H1 (cell line): ENCODE results near the gene EYA4. TPM values are rescaled to one million over a fixed set of nuclear protein-coding genes. Genes with fewer than 3 reads are reported as not detected.

Experiments
- CREB1 ChIP-seq: IDR thresholded peaks from 2 replicates; pipeline ENCODE4 v1.6.1; 2012; ENCODE audit warnings: inconsistent platforms
- HDAC2 ChIP-seq, 2 experiments: fragments of 300-600 bp in 1 of 2; sonication (generic) in 1 of 2; IDR thresholded peaks; 2 replicates each; pipeline ENCODE4 v1.6.1; 2011 to 2012; ENCODE audit warnings: low read depth in 2 of 2, low read length in 2 of 2, mild to moderate bottlenecking in 2 of 2, moderate library complexity in 2 of 2, borderline replicate concordance in 1 of 2, inconsistent platforms in 1 of 2
- MAFK ChIP-seq: IDR thresholded peaks from 2 replicates; pipeline ENCODE4 v1.6.1; 2012; ENCODE audit warnings: low read depth, mild to moderate bottlenecking, improper control_type of control experiment, low read length
- polyA plus RNA-seq, 7 experiments: library from polyadenylated mRNA; depleted of rRNA in 3 of 7; stranded (reverse) in 5 of 7; unstranded in 2 of 7; fragments of >200 nt in 5 of 7; fragments of 200-250 nt in 2 of 7; gene quantifications; 1 replicate in 5 of 7; 2 replicates in 1 of 7; 4 replicates in 1 of 7; pipeline versions ENCODE4 v1.2.1 to v1.2.3, GENCODE V29; 2011 to 2013; ENCODE audit warnings: missing spikeins in 2 of 7, mixed read lengths in 2 of 7
- total RNA-seq: library from RNA; stranded (reverse); fragmentation: NEBNext Ultra II Directional; extraction: Animal tissue kit (Norgen Biotek cat#: 25700); gene quantifications from 2 replicates; pipeline ENCODE4 v1.2.1, GENCODE V29; 2021

EYA4 gene
- total and polyA plus RNA-seq, 2 of the 8 experiments (the other 6 are each of a cell fraction or from before 2014, with no cell fraction given) = 0.06 to 0.17 TPM

DNA sequence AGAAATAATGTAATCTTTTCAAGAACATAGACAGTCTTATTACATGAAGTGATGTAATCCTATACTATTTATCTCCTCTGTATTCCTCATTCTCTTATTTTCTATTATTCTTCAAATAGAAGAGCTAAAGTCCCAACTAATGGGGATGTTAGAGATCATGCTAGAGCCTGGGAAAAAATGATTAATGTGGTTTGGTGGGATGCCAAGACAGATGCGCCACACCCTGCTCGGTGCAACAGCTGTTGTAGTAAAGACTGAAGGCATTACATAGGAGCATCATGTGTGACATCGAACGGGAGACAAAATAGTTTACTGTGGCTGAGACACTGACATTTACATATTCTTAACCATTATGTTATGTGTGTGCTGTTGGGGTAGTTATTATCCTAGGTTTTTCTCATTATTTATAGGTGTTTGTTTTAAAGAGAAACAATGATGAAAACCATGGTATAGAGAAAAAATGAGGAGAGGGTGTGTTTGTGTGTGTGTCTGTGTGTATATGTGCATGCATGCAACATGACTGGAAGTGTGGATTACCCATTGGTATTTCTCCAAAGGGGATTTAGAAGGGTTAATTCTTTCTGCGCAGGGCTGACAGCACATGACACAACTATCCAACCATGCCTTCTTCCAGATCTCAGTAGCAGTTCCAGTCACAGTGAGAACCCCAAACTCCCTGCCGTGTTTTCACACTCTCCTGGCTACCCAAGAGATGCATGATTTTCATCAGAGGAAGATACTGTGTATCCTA is 155.3 kb downstream of the EYA4 start (continued):
- TF ChIP-seq HDAC2 (IDR thresholded peaks at IDR 0.05; ENCODE audit: borderline replicate concordance in 1 of 2, low read depth in 2 of 2, low read length in 2 of 2) = no peak
- TF ChIP-seq CREB1 = no peak
- TF ChIP-seq MAFK = no peak
